Activated CD8-positive, alpha-beta memory T cell treated with anti-CD3 and anti-CD28 coated beads for 4 hours (primary cell): ENCODE measurements around the gene ZNF862.

Experiments
- DNase-seq, 2 donors: peaks; one replicate each; pipeline ENCODE4 v3.0.0-alpha.2; 2020; ENCODE audit warnings: low read depth in 2 of 2

Gene ZNF862

DNA sequence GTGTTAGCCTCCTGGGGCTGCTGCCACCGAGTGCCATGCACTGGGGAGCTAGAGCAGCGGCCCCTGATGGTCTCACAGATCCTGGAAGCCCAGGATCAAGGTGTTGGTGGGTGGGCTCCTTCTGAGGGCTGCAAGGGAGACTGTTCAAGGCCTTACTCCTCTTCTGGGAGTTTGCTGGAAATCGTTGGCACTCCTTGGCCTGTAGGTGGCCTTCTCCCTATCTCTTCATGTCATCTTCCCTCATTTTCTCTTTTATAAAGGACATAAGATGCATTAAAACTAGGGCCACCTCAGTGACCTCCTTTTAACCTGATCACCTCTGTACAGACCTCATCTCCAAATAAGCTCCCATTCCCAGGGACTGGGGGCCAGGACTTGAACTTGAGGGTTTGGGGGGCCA lies 27.0 kb upstream of the ZNF862 start:
- DNase-seq, result no peak

DNA sequence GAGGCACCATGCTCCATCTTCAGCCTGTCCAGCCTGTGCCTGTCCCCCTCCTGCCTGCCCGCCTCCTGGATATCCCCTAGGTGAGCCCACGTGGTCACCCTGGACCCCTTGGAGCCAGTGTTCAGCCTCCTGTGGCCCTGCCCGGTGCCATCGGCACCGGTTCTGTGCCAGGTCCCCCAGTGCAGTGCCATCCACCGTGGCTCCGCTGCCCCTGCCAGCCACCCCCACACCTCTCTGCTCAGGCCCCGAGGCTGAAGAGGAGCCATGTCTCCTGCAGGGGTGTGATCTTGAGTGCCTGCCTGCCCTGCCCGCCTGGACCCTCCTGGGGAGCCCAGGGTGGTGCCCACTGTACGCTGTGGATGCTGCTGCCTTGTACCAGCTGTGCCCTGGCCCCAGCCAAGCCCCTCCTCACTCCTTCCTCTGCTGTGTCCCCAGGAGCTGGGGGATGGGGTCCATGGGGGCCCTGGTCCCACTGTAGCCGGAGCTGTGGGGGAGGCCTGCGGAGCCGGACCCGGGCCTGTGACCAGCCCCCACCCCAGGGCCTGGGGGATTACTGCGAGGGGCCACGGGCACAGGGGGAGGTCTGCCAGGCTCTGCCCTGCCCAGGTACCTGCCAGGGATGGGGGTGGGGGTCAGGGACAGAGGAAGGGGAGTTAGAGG lies 26.2 kb upstream of the ZNF862 start:
- no peak for DNase-seq

DNA sequence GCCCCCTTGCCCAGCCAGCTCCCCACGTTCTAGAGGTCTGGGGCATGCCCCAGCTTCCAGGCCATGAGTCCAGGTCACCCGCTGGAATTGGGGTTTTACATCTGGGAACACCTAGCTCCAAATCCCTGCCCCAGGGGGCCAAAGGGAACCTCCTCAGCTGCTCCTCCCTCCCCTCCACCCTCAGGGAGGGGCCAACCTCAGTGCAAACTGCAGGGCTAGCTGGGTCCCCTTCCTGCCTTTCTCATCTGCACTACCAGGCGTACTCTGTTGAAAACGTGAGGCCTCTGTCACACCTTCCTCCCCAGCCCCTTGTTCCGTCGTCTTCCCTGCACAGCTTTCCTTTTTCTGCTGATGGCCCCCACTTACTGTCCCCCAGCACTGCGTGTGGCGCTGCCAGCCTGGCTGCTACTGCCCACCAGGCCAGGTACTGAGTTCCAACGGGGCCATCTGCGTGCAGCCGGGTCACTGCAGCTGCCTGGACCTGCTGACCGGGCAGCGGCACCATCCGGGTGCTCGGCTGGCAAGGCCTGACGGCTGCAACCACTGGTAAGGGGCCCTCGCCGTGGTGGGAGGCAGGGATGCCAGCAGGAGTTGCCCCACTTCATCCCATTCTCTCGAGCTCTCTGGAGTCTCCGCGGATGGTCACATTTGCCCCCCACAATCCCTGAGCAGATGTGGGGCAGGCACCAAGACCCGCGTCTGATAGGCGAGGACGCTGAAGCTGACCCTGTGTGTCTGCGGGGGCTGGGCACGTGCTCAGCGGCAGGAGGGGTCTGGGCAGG lies 24.7 kb upstream of the ZNF862 start:
- DNase-seq, result no peak

DNA sequence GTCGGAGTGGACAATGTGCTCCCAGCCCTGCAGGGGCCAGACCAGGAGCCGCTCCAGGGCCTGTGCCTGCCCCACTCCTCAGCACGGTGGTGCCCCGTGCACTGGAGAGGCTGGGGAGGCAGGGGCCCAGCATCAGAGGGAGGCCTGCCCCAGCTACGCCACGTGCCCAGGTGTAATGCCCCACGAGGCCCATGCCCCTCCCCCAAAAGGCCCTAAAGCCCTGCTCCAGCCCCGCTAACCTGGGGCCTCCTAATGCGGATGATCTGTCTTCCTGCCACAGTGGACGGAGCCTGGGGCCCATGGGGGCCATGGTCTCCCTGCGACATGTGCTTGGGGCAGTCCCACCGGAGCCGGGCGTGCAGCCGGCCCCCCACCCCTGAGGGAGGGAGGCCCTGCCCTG lies 23.7 kb upstream of the ZNF862 start:
- no peak for DNase-seq

DNA sequence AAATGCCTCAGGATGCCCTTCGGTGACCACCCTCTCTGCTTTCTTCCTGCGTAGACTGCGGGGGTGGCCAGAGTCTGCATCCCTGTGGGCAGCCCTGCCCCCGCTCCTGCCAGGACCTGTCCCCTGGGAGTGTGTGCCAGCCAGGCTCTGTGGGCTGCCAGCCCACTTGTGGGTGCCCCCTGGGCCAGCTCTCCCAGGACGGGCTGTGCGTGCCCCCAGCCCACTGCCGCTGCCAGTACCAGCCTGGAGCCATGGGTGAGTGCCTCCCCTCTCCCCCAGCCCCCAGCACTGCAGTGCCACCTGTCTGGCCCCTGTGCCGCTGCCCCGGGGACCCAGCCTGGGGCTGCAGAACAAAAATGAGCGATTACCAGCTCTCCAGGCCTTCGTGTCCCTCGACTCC lies 23.1 kb upstream of the ZNF862 start:
- DNase-seq, result no peak

DNA sequence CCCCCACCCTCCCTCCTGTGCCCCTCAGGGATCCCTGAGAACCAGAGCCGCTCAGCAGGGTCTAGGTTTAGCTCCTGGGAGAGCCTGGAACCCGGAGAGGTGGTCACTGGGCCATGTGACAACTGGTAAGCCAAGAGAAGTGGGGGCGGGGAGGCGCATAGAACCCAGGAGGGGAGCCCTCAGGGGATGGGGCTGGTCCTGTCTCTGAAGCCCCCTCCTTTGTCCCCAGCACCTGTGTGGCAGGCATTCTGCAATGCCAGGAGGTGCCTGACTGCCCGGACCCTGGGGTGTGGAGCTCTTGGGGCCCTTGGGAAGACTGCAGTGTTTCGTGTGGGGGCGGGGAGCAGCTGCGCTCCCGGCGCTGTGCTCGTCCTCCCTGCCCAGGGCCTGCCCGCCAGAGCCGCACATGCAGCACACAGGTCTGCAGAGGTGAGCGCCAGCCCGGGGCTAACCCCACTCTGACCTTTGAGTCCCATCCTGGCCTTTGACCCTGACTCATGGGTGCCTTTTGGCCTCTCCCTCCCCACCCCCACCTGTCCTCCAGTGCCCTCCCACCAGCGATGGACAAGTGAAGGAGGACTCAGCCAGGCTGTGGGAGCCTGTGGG lies 22.4 kb upstream of the ZNF862 start:
- DNase-seq, result no peak

DNA sequence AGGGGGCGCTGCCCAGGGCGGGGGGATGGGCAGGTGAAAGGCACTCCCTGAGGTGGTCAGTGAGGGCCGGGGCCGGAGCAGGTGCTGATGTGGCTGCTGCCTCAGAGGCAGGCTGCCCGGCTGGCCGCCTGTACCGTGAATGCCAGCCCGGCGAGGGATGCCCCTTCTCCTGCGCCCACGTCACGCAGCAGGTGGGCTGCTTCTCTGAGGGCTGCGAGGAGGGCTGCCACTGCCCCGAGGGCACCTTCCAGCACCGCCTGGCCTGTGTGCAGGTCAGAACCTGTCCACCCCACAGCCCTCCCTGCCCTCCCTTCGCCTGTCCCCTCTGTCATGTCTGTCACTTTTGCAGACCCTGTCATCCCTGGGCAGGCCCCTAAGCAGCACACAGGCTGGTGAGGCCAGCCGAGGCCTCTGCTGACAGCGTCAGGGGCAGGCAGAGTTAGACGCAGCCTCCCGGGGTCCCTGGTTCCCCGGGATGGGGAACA lies 21.9 kb upstream of the ZNF862 start:
- DNase-seq, result no peak

DNA sequence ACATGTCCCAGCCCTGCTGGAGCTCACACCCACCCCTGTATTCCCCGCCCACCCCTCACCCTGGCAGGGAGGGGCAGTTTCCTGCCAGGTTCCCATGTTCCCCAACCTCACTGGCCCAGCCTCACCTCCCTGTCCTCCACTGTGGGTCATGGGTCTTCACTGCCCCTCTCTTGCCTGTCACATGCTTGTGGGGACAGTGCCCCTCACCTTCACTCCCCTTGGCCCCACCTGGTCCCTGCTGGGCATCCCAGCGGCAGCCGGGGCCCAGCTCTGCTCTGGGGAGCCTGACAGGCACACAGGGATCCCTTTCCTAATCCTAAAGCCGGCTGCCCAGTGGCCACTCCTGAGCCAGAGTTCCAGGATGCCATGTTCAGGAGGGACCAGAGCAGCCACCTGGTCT lies 21.4 kb upstream of the ZNF862 start:
- no peak for DNase-seq

DNA sequence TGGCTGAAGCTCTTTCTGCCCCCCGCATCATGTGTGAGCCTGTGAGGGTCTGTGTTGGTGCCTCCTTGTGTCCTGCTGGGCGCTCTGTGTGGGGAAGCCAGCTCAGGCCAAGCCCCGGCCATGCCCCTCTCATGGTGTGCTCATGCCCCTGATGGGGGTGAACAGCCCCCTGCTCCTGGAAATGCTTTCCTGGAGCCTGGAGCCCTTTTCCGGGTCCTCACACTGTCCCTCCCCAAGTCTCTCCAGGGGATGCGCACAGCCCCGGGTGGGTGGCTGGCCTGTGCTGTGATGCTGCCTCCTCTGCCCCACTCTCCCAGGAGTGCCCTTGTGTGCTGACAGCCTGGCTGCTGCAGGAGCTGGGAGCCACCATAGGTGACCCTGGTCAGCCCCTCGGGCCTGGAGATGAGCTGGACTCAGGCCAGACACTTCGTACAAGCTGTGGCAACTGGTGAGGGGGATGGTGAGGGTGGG lies 20.8 kb upstream of the ZNF862 start:
- no peak for DNase-seq

DNA sequence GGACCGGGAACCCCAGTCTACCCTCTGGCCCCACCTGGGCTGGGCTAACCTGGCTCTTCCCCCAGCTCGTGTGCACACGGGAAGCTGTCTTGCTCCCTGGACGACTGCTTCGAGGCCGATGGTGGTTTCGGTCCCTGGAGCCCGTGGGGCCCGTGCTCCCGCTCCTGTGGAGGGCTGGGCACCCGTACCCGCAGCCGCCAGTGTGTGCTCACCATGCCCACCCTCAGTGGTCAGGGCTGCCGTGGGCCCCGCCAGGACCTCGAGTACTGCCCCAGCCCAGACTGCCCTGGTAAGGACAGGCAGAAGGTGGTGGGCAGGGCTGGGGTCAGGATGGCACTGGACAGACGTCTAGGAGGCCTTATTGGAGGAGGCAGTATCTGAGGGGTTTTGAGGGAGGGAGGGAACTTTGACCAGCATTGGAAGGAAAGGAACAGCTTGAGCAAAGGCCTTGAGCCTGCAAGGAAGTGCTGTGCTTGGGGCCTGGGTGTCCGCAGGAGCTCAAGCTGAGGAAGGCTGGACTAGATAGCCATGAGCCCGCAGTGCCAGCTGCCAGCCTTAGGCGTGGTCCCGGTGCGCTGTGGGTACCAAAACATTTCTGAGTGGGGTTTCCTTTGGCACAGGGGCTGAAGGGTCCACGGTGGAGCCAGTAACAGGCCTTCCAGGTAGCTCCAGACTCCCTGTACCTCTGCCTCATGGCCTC lies 20.2 kb upstream of the ZNF862 start:
- DNase-seq, result no peak

DNA sequence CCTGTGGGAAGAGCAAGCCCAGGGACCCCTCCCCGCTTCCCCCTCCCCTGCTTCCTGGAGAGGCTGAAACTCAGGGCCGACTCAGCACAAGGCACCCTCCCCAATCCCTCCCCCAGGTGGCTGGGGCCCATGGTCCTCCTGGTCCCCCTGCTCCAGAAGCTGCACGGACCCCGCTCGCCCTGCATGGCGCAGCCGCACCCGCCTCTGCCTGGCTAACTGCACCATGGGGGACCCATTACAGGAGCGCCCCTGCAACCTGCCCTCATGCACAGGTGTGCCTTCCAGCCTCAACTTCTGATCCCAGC lies 19.7 kb upstream of the ZNF862 start:
- DNase-seq, result no peak

DNA sequence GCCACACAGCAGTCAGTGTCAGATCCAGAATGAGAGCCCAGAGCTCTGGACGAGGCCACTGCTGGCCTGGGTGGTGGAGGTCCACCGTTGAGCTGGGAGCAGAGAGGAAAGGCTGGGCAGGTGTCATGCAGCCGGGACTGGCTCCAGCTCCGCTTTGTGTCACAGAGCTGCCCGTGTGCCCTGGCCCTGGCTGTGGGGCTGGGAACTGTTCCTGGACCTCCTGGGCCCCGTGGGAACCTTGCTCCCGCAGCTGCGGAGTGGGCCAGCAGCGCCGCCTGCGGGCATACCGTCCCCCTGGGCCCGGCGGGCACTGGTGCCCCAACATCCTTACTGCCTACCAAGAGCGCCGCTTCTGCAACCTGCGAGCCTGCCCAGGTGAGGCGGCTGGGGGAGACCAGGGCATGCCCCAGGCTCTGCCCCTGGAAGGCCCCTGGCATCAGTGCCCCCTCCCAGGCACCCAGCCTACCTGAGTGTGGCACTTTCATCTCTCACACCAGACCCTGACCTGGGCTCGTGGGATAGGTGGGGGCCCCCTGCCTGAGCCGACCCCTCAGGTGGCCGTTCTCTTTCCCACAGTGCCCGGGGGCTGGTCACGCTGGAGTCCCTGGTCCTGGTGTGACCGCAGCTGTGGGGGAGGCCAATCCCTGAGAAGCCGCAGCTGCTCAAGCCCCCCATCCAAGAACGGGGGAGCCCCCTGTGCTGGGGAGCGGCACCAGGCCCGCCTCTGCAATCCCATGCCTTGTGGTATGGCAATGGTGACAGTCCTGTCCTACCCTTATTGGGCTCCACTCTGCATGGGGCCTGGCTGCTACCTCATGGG lies 18.8 kb upstream of the ZNF862 start:
- no peak for DNase-seq

DNA sequence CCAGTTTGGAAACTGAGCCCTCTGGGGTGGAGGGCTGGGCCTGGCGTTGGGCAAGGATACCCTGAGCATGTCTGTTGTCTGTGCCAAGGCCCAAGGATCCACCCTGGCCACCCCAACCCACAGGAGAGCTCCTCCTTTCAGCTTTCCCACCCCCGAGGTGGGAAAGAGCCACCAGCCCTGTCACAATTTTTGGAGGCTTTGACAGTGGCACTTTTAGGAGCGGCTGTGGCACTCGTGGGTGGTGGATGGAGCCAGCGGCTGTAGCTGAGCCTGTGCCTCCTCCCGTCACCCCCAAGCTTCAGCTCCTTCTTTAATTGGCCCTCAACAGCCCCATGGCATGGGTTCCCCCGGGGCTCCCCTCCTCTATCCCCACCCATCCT lies 18.2 kb upstream of the ZNF862 start:
- no peak for DNase-seq

DNA sequence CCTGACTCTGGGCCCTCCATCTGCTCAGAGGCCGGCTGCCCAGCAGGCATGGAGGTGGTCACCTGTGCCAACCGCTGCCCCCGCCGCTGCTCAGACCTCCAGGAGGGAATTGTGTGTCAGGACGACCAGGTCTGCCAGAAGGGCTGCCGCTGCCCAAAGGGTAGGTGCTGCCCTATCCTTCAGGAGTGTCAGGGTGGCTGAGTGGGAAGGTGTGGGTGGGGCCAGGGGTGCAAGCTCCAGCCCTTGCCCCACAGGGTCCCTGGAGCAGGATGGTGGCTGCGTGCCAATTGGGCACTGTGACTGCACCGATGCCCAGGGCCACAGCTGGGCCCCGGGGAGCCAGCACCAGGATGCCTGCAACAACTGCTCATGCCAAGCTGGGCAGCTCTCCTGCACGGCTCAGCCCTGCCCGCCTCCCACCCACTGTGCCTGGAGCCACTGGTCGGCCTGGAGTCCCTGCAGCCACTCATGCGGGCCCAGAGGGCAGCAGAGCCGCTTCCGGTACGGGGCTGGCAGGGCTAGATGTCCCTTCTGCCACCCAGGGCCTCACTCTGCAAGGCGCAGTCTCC lies 17.5 kb upstream of the ZNF862 start:
- no peak for DNase-seq

DNA sequence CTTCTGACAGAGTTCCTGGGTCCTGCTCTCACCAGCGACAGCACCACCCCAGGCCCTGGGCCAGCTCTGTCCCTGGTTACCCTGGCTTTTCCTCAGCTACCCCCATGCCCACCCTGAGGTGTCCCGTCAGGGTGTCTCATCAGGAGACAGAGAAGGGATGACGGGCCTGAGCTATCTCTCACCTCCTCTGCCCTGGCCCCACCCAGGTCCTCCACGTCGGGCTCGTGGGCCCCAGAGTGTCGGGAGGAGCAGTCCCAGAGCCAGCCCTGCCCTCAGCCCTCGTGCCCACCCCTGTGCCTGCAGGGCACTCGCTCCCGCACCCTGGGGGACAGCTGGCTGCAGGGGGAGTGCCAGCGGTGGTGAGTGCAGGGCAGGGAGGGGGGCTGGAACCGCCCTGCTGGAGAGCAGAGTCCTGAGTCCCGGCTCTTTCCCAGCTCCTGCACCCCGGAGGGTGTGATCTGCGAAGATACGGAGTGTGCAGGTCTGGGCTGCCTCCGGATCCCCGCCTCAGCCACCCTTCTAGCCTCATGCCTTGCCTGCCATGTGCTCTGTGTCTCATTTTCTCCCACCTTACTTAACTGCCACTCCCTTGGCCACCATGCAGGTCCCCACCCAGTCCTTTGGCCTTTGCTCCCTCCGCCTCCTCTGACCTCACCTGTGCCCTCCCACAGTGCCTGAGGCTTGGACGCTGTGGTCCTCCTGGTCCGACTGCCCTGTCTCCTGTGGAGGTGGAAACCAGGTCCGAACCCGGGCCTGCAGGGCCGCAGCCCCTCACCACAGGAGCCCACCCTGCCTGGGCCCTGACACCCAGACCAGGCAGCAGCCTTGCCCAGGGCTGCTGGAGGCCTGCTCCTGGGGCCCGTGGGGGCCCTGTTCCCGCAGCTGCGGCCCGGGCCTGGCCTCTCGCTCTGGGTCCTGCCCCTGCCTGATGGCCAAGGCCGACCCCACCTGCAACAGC lies 16.7 kb upstream of the ZNF862 start:
- no peak for DNase-seq

DNA sequence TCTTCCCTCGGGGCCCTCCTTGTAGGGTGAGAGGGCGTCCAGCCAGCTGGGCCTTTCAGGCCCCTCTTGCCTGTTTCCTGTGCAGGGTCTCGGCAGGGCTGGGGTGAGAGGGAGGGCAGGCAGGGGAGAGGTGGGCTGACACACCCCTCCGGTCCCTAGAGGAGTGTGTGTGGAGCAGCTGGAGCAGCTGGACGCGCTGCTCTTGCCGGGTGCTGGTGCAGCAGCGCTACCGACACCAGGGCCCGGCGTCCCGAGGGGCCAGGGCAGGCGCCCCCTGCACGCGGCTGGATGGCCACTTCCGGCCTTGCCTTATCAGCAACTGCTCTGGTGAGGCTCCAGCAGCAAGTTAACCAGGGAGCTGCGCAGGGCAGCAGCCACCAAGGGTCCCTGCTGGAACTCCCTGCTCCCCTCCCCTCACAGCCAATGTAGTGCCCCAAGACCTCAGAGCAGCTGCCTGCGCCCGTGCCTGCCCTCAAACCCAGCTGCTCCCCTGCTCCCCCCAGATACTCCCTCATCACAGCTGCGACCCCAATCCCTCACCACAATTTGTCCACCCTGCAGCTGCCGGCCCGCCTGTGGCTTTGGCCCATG lies 15.7 kb upstream of the ZNF862 start:
- no peak for DNase-seq

DNA sequence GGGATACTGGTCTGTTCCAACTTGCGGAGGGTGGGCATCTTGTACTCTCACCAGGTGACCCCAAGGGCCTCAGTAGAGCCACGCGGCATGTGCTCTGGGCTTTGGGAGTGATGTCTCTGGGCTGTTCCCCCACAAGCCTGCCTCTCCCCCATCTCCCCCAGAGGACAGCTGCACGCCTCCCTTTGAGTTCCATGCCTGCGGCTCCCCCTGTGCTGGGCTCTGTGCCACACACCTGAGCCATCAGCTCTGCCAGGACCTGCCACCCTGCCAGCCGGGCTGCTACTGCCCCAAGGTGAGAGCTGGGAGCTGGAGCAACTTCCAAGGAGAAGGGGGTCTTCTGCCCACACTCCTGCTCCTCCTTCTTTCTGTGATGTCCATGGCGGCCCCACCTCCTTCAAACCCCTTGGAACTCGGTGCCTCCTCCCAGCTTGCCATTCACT lies 15.0 kb upstream of the ZNF862 start:
- no peak for DNase-seq

DNA sequence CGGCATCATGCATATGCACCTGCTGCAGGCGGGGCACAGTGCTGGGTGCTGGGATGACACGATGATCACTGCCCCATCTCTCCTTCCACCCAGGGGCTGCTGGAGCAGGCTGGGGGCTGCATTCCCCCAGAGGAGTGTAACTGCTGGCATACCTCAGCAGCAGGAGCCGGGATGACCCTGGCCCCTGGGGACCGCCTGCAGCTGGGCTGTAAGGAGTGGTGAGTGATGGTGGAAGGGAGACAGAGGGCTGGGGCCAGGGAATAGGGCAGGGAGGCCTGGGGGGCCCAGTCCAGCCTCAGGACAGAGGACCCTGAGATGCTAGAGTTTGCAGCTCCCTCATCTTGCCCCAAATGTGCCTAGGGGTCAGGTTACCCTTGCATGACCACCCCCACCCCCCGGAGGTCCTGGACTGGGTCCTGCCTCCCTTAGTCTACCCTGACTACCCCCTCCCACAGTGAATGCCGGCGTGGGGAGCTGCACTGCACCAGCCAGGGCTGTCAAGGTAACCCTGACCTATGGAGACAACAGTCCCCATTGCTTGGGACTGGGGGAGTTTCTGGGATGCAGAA lies 14.5 kb upstream of the ZNF862 start:
- no peak for DNase-seq

DNA sequence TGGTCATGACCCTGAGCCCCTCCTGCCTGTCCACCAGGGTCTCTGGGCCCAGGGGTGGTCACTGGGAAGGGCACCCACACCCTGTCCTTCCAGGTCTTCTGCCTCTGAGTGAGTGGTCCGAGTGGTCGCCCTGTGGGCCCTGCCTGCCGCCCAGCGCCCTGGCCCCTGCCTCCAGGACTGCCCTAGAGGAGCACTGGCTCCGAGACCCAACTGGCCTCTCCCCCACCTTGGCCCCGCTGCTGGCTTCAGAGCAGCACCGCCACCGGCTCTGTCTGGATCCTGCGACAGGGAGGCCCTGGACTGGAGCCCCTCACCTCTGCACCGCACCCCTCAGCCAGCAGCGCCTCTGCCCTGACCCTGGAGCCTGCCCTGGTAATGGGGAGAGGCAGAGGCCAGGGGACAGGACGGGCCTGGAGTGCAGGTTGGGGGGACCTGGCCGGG lies 13.9 kb upstream of the ZNF862 start:
- DNase-seq, result no peak
